Prostate gland (tissue), 2 donors: ENCODE results near the gene PBX3.

Experiments
- CTCF ChIP-seq, 4 experiments: fragments of 200-600 bp in 2 of 4; fragments of 450-650 bp in 2 of 4; sonication (generic) in 2 of 4; IDR thresholded peaks; 1 replicate in 3 of 4; 2 replicates in 1 of 4; pipeline ENCODE4 v1.5.1; 2016 to 2019; ENCODE audit warnings: antibody characterized with exemption in 4 of 4, mild to moderate bottlenecking in 2 of 4, moderate library complexity in 2 of 4
- POLR2A ChIP-seq: fragments of 450-650 bp; IDR thresholded peaks from one replicate; pipeline ENCODE4 v1.6.1; 2016; ENCODE audit warnings: antibody characterized with exemption, mild to moderate bottlenecking
- POLR2AphosphoS5 ChIP-seq: sonication (generic); formaldehyde crosslinking; IDR thresholded peaks from one replicate; pipeline ENCODE4 v1.6.1; 2017; ENCODE audit warnings: antibody characterized with exemption

- no peak for TF ChIP-seq CTCF (IDR thresholded peaks at IDR 0.05)
- no peak for TF ChIP-seq POLR2A
- no peak for TF ChIP-seq POLR2AphosphoS5
Measured at GRCh38 chr9:126001581-126002225, 254.5 kb downstream of the PBX3 start.
